Glutamatergic neuron (in vitro differentiated cells): ENCODE results near the gene KLK4. TPM values are rescaled to one million over a fixed set of nuclear protein-coding genes. Genes with fewer than 3 reads are reported as not detected.

Experiments used
- DNase-seq: peaks from one replicate; pipeline ENCODE4 v3.0.0; 2022
- H3K27ac Mint-ChIP-seq: one replicate; pipeline ENCODE4 v1.8.0; 2020; ENCODE audit warnings: mild to moderate bottlenecking, mixed read lengths, inconsistent platforms; ENCODE audit not compliant: unreplicated experiment
- H3K27me3 Mint-ChIP-seq: one replicate; pipeline ENCODE4 v1.8.0; 2020; ENCODE audit warnings: mild to moderate bottlenecking, moderate library complexity, mixed read lengths, inconsistent platforms; ENCODE audit not compliant: unreplicated experiment
- H3K36me3 Mint-ChIP-seq: one replicate; pipeline ENCODE4 v1.8.0; 2020; ENCODE audit warnings: mild to moderate bottlenecking, mixed read lengths, inconsistent platforms; ENCODE audit not compliant: unreplicated experiment
- H3K4me1 Mint-ChIP-seq: one replicate; pipeline ENCODE4 v1.8.0; 2020; ENCODE audit warnings: mild to moderate bottlenecking, low read depth, mixed read lengths, inconsistent platforms; ENCODE audit not compliant: unreplicated experiment
- H3K4me3 Mint-ChIP-seq: one replicate; pipeline ENCODE4 v1.8.0; 2020; ENCODE audit warnings: mild to moderate bottlenecking, mixed read lengths, inconsistent platforms; ENCODE audit not compliant: unreplicated experiment
- H3K9me3 Mint-ChIP-seq: one replicate; pipeline ENCODE4 v1.8.0; 2020; ENCODE audit warnings: mild to moderate bottlenecking, moderate library complexity, mixed read lengths, inconsistent platforms; ENCODE audit not compliant: unreplicated experiment
- CTCF ChIP-seq: fragments of 200-600 bp; sonication (generic); IDR thresholded peaks from one replicate; pipeline ENCODE4 v1.5.0; 2021; ENCODE audit not compliant: partially characterized antibody, unreplicated experiment
- total RNA-seq: library from RNA; stranded (reverse); fragmentation: NEBNext Ultra II Directional; extraction: Animal tissue kit (Norgen Biotek cat#: 25700); gene quantifications from one replicate; pipeline ENCODE4 v1.2.1, GENCODE V29; 2021; ENCODE audit not compliant: unreplicated experiment

KLK4 gene
- total RNA-seq, 1 donor from 2014 or later = 0.66 TPM

DNA sequence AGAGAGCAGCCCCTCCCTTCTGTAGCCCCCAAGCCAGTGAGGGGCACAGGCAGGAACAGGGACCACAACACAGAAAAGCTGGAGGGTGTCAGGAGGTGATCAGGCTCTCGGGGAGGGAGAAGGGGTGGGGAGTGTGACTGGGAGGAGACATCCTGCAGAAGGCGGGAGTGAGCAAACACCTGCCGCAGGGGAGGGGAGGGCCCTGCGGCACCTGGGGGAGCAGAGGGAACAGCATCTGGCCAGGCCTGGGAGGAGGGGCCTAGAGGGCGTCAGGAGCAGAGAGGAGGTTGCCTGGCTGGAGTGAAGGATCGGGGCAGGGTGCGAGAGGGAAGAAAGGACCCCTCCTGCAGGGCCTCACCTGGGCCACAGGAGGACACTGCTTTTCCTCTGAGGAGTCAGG lies 52.3 kb downstream of the KLK4 start:
- H3K4me1 Mint-ChIP-seq = peaks cover 9% of the 10 kb centered on the region
- H3K4me3 Mint-ChIP-seq = no peak overlapping the region
- H3K9me3 Mint-ChIP-seq = peaks cover 9% of the 10 kb centered on the region
- peaks cover 9% of the 10 kb centered on the region for H3K36me3 Mint-ChIP-seq
- H3K27ac Mint-ChIP-seq = no peak overlapping the region
- TF ChIP-seq CTCF = no peak
- peaks cover 6% of the 10 kb centered on the region for H3K27me3 Mint-ChIP-seq
- no peak for DNase-seq

GRCh38 chr19:50857366-50857765 lies 53.8 kb downstream of the KLK4 start:
- Mint-ChIP-seq H3K9me3 (peaks cover 9% of the 10 kb centered on the region), H3K4me1 (peaks cover 9% of the 10 kb centered on the region), H3K27me3 (peaks cover 6% of the 10 kb centered on the region), H3K27ac (no peak overlapping the region), H3K4me3 (no peak overlapping the region), H3K36me3 (peaks cover 13% of the 10 kb centered on the region)
- TF ChIP-seq CTCF = no peak
- no peak for DNase-seq

Other genes with a start within 250 kb of the KLK4 start
- 19.0 TPM for gene SHANK1, start 191.6 kb downstream of the KLK4 start, total RNA-seq
- 4.0 TPM for gene CLEC11A, start 188.0 kb downstream of the KLK4 start, total RNA-seq
- gene GPR32, start 140.9 kb downstream of the KLK4 start, total RNA-seq = not detected
- gene ACP4, start 121.0 kb downstream of the KLK4 start, total RNA-seq = not detected
- gene KLK1, start 87.6 kb downstream of the KLK4 start, total RNA-seq = 0.49 TPM
- not detected for gene KLK15, start 77.8 kb downstream of the KLK4 start, total RNA-seq
- gene KLK3, start 56.5 kb downstream of the KLK4 start, total RNA-seq = not detected
- gene KLK2, start 38.0 kb downstream of the KLK4 start, total RNA-seq = not detected
- not detected for gene KLK5, start 41.6 kb upstream of the KLK4 start, total RNA-seq
- gene KLK6, start 58.2 kb upstream of the KLK4 start, total RNA-seq = not detected
- not detected for gene KLK7, start 72.5 kb upstream of the KLK4 start, total RNA-seq
- gene KLK8, start 90.2 kb upstream of the KLK4 start, total RNA-seq = not detected
- not detected for gene KLK10, start 108.3 kb upstream of the KLK4 start, total RNA-seq
- not detected for gene KLK11, start 115.2 kb upstream of the KLK4 start, total RNA-seq
- gene KLK12, start 123.6 kb upstream of the KLK4 start, total RNA-seq = 0.66 TPM
- not detected for gene KLK13, start 153.7 kb upstream of the KLK4 start, total RNA-seq
- 1.5 TPM for gene KLK14, start 171.5 kb upstream of the KLK4 start, total RNA-seq
- 8.0 TPM for gene CTU1, start 197.0 kb upstream of the KLK4 start, total RNA-seq
- gene SIGLEC9, start 213.5 kb upstream of the KLK4 start, total RNA-seq = not detected
- not detected for gene SIGLEC7, start 230.9 kb upstream of the KLK4 start, total RNA-seq